Measurements from ENCODE around the gene ATP6V0A1. TPM values are rescaled to one million over a fixed set of nuclear protein-coding genes. Genes with fewer than 3 reads are reported as not detected.

The ATP6V0A1 gene
- total RNA-seq, 1 donor from 2014 or later: 78.6 TPM

DNA sequence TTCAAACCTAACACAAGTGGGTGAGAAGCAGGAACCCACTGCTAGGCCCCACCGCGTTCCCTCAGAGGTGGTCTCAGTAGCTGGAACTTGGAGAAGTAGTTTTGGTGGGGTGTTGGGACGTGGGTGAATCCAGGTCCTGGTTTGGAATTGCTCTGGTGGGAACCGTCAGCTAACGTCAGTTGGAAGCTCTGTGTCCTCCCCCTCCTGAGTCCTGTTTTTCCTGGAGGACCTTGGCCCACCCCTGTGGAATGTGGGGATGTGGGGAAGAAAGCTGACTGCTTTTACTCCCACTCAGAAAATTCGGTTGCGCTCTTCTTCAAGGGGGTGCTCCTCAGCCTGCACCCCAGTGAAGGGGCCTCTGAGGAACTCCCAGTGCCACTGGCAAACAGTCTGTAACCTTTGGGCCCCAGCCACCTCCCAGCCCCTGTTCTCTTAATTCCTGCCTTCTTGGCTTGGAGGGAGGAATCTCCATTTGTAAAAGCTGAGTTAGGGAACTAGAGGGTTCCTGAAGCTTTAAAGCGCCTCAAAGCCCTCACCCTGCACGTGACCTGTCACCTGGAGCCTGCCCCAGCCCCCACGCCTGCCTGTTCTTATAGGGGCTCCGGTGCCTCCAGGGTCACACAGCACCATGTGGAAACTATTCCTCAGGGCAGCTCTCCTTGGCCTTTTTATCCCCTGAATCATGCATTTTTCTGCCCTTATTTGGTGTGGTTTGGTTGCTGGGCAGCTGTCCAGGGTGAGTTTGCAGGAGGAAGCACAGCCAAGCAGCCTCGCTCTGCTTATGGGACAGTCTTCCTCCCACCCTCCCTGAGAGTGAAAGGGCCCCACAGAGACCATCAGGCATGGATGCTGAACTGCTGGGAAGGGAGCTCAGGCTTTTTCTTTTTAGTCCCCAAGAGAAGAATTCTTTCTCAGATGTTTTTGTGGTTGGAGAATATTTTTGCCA is 61.1 kb downstream of the ATP6V0A1 start:
- H3K9ac ChIP-seq (ENCODE audit: low read length): peak overlapping the region; percentile 84
- peak; percentile 9 for FAIRE-seq
- TF ChIP-seq CTCF (IDR thresholded peaks at IDR 0.05; ENCODE audit: insufficient read depth, low read depth, low read length) (no peak), EZH2 (IDR thresholded peaks at IDR 0.05; ENCODE audit: insufficient read depth, low read length) (no peak)
- H3K79me2 ChIP-seq (ENCODE audit: insufficient read depth, low read length): no peaks in the 10 kb centered on the region
- H3K9me3 ChIP-seq (ENCODE audit: insufficient read depth, low read depth, low read length): no peaks in the 10 kb centered on the region
- H3K4me1 ChIP-seq (ENCODE audit: insufficient read depth, low read length): peaks cover 64% of the 10 kb centered on the region
- no peaks in the 10 kb centered on the region for H4K20me1 ChIP-seq (ENCODE audit: insufficient read depth, low read length)
- Mint-ChIP-seq H3K36me3 (ENCODE audit: low read depth, unreplicated experiment) (peaks cover 12% of the 10 kb centered on the region), H3K9me3 (ENCODE audit: unreplicated experiment) (no peaks in the 10 kb centered on the region), H3K4me3 (ENCODE audit: unreplicated experiment) (peak overlapping the region; percentile 67), H3K4me1 (ENCODE audit: low read depth, unreplicated experiment) (peaks cover 80% of the 10 kb centered on the region), H3K27ac (ENCODE audit: unreplicated experiment) (peak overlapping the region; percentile 100), H3K27me3 (ENCODE audit: low read depth, unreplicated experiment) (no peaks in the 10 kb centered on the region)
- H3K36me3 ChIP-seq (ENCODE audit: insufficient read depth, low read length): no peaks in the 10 kb centered on the region
- peak overlapping the region; percentile 79 for H3K4me2 ChIP-seq (ENCODE audit: low read length)
- H3K27ac ChIP-seq (ENCODE audit: low read depth, low read length): peak overlapping the region; percentile 100
- H3K27me3 ChIP-seq (ENCODE audit: insufficient read depth, low read length): no peaks in the 10 kb centered on the region
- peak overlapping the region; percentile 9 for H3K4me3 ChIP-seq (ENCODE audit: insufficient read depth, low read depth, low read length)
- no peak overlapping the region for H2AFZ ChIP-seq (ENCODE audit: low read depth, low read length)
- DNase-seq (ENCODE audit: low read depth): peak; percentile 99

DNA sequence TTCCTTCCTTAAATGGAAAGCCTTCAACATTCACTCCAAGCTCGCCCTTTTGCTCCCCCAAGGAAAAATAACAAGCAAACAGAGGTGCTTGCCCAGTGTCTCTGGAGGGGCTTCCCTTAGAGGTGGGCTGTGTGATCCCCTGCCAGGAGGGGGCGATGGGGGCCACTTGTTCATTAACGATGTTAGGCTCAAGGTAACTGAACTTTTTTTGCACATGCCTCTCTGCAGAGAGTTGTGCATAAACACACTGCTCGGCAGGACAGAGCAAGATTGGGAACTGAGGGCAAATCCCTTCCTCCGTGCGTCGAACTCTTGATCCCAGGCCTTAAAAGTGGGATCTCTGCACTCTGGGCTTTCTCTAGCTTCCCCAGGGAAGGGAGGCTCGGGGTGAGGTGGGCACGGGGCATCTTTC is 61.9 kb downstream of the ATP6V0A1 start:
- Histone ChIP-seq H4K20me1 (ENCODE audit: insufficient read depth, low read length) (no peaks in the 10 kb centered on the region), H3K9ac (ENCODE audit: low read length) (peak overlapping the region; percentile 84), H3K79me2 (ENCODE audit: insufficient read depth, low read length) (no peaks in the 10 kb centered on the region), H3K36me3 (ENCODE audit: insufficient read depth, low read length) (no peaks in the 10 kb centered on the region), H3K27ac (ENCODE audit: low read depth, low read length) (peak overlapping the region; percentile 100), H3K27me3 (ENCODE audit: insufficient read depth, low read length) (no peaks in the 10 kb centered on the region), H3K4me2 (ENCODE audit: low read length) (peak overlapping the region; percentile 79), H3K4me1 (ENCODE audit: insufficient read depth, low read length) (peaks cover 69% of the 10 kb centered on the region), H2AFZ (ENCODE audit: low read depth, low read length) (no peak overlapping the region), H3K9me3 (ENCODE audit: insufficient read depth, low read depth, low read length) (no peaks in the 10 kb centered on the region), H3K4me3 (ENCODE audit: insufficient read depth, low read depth, low read length) (no peak overlapping the region)
- Mint-ChIP-seq H3K4me1 (ENCODE audit: low read depth, unreplicated experiment) (peaks cover 86% of the 10 kb centered on the region), H3K27me3 (ENCODE audit: low read depth, unreplicated experiment) (no peaks in the 10 kb centered on the region), H3K4me3 (ENCODE audit: unreplicated experiment) (peak overlapping the region; percentile 50), H3K27ac (ENCODE audit: unreplicated experiment) (peak overlapping the region; percentile 100), H3K36me3 (ENCODE audit: low read depth, unreplicated experiment) (peaks cover 11% of the 10 kb centered on the region), H3K9me3 (ENCODE audit: unreplicated experiment) (no peaks in the 10 kb centered on the region)
- FAIRE-seq: no peak
- DNase-seq (ENCODE audit: low read depth): no peak
- TF ChIP-seq CTCF (IDR thresholded peaks at IDR 0.05; ENCODE audit: insufficient read depth, low read depth, low read length): peak; percentile 27
- TF ChIP-seq EZH2 (IDR thresholded peaks at IDR 0.05; ENCODE audit: insufficient read depth, low read length): no peak

GRCh38 chr17:42521036-42521435 is 62.4 kb downstream of the ATP6V0A1 start:
- H4K20me1 ChIP-seq (ENCODE audit: insufficient read depth, low read length): no peaks in the 10 kb centered on the region
- no peak overlapping the region for H2AFZ ChIP-seq (ENCODE audit: low read depth, low read length)
- DNase-seq (ENCODE audit: low read depth) (no peak), FAIRE-seq (no peak)
- peak overlapping the region; percentile 100 for H3K27ac Mint-ChIP-seq (ENCODE audit: unreplicated experiment)
- TF ChIP-seq CTCF (IDR thresholded peaks at IDR 0.05; ENCODE audit: insufficient read depth, low read depth, low read length) (no peak), EZH2 (IDR thresholded peaks at IDR 0.05; ENCODE audit: insufficient read depth, low read length) (no peak)
- H3K4me1 ChIP-seq (ENCODE audit: insufficient read depth, low read length): peaks cover 74% of the 10 kb centered on the region
- H3K36me3 Mint-ChIP-seq (ENCODE audit: low read depth, unreplicated experiment): peaks cover 11% of the 10 kb centered on the region
- H3K36me3 ChIP-seq (ENCODE audit: insufficient read depth, low read length): no peaks in the 10 kb centered on the region
- peak overlapping the region; percentile 79 for H3K4me2 ChIP-seq (ENCODE audit: low read length)
- no peaks in the 10 kb centered on the region for H3K27me3 Mint-ChIP-seq (ENCODE audit: low read depth, unreplicated experiment)
- H3K9me3 ChIP-seq (ENCODE audit: insufficient read depth, low read depth, low read length): no peaks in the 10 kb centered on the region
- peak overlapping the region; percentile 84 for H3K9ac ChIP-seq (ENCODE audit: low read length)
- peak overlapping the region; percentile 100 for H3K27ac ChIP-seq (ENCODE audit: low read depth, low read length)
- no peaks in the 10 kb centered on the region for H3K9me3 Mint-ChIP-seq (ENCODE audit: unreplicated experiment)
- H3K4me1 Mint-ChIP-seq (ENCODE audit: low read depth, unreplicated experiment): peaks cover 85% of the 10 kb centered on the region
- peak overlapping the region; percentile 50 for H3K4me3 Mint-ChIP-seq (ENCODE audit: unreplicated experiment)
- no peak overlapping the region for H3K4me3 ChIP-seq (ENCODE audit: insufficient read depth, low read depth, low read length)
- H3K27me3 ChIP-seq (ENCODE audit: insufficient read depth, low read length): no peaks in the 10 kb centered on the region
- no peaks in the 10 kb centered on the region for H3K79me2 ChIP-seq (ENCODE audit: insufficient read depth, low read length)
